MM.1S (cell line): ENCODE results near the gene COBLL1.

Experiments
- EZH2 ChIP-seq: fragments of 300-600 bp; sonication (generic); optimal IDR thresholded peaks from 2 replicates; pipeline ENCODE3; 2017; ENCODE audit warnings: low read depth, mild to moderate bottlenecking, antibody characterized with exemption, low read length, mixed read lengths
- EZH2phosphoT487 ChIP-seq: fragments of 300-600 bp; sonication (generic); IDR thresholded peaks from 2 replicates; pipeline ENCODE4 v1.6.1; 2018; ENCODE audit warnings: antibody characterized with exemption, low read length
- TF ChIP-seq, protein P1 (sequence below): fragments of 300-600 bp; sonication (generic); IDR thresholded peaks from 2 replicates; pipeline ENCODE4 v1.5.1; 2016; ENCODE audit warnings: antibody characterized with exemption, low read length, mixed read lengths

DNA sequence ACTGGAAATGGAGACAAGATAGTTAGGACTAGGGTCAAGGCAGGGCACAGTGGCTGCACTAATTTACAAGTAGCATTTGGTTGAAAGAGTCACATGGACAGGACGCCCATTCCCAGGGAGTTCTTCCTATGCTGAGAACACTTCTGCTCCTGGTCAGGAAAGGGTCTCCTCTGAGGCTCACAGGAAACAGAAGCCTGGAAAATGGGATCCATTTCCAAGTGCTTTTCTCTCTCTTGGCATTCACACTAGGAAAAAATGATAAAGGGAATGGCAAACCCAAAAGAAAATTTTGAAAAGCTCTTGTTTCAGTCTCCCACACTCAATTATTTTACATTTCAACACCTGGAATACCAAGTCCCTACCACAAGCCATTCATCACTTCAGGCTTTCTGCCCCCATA lies 88.7 kb downstream of the COBLL1 start:
- TF ChIP-seq EZH2phosphoT487: no peak
- TF ChIP-seq, protein P1, sequence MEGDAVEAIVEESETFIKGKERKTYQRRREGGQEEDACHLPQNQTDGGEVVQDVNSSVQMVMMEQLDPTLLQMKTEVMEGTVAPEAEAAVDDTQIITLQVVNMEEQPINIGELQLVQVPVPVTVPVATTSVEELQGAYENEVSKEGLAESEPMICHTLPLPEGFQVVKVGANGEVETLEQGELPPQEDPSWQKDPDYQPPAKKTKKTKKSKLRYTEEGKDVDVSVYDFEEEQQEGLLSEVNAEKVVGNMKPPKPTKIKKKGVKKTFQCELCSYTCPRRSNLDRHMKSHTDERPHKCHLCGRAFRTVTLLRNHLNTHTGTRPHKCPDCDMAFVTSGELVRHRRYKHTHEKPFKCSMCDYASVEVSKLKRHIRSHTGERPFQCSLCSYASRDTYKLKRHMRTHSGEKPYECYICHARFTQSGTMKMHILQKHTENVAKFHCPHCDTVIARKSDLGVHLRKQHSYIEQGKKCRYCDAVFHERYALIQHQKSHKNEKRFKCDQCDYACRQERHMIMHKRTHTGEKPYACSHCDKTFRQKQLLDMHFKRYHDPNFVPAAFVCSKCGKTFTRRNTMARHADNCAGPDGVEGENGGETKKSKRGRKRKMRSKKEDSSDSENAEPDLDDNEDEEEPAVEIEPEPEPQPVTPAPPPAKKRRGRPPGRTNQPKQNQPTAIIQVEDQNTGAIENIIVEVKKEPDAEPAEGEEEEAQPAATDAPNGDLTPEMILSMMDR: no peak
- TF ChIP-seq EZH2: no peak
